ENCODE data around the gene ZNF839. TPM values are rescaled to one million over a fixed set of nuclear protein-coding genes. Genes with fewer than 3 reads are reported as not detected.
"Not testable (repeated sequence)": the region's sequence is repeated elsewhere in the genome, so short reads cannot be mapped to it uniquely, and the experiment has no call there.

ZNF839 gene
- total RNA-seq, 2 donors from 2014 or later, result 7.2 to 11.0 TPM

DNA sequence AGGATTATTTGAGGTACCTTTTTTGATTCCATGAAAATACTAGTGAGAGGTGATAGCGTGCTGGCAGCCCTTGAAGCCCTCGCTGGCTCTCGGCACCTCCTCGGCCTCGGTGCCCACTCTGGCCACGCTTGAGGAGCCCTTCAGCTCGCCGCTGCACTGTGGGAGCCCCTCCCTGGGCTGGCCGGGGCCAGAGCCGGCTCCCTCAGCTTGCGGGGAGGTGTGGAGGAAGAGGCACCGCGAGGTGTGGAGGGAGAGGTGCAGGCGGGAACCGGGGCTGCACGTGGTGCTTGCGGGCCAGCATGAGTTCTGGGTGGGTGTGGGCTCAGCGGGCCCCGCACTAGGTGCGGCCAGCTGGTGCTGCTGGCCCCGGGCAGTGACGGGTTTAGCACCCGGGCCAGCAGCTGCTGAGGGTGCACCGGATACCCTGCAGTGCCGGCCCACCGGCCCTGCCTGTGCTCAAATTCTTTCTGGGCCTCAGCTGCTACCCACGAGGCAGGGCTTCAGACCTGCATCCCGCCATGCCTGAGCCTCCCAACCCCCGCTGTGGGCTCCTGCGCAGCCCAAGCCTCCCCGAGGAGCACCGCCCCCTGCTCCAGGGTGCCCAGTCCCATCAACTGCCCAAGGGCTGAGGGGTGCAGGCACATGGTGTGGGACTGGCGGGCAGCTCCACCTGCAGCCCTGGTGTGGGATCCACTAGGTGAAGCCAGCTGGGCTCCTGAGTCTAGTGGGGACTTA, 21.9 kb upstream of the ZNF839 start:
- no peak overlapping the region for H3K4me3 ChIP-seq
- no peaks in the 10 kb centered on the region for H3K4me1 ChIP-seq
- no peak overlapping the region for H3K27ac ChIP-seq
- no peaks in the 10 kb centered on the region for H3K36me3 ChIP-seq
- TF ChIP-seq, protein P1, sequence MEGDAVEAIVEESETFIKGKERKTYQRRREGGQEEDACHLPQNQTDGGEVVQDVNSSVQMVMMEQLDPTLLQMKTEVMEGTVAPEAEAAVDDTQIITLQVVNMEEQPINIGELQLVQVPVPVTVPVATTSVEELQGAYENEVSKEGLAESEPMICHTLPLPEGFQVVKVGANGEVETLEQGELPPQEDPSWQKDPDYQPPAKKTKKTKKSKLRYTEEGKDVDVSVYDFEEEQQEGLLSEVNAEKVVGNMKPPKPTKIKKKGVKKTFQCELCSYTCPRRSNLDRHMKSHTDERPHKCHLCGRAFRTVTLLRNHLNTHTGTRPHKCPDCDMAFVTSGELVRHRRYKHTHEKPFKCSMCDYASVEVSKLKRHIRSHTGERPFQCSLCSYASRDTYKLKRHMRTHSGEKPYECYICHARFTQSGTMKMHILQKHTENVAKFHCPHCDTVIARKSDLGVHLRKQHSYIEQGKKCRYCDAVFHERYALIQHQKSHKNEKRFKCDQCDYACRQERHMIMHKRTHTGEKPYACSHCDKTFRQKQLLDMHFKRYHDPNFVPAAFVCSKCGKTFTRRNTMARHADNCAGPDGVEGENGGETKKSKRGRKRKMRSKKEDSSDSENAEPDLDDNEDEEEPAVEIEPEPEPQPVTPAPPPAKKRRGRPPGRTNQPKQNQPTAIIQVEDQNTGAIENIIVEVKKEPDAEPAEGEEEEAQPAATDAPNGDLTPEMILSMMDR (IDR thresholded peaks at IDR 0.05), result no peak
- DNase-seq, result no peak
- no peaks in the 10 kb centered on the region for H3K9me3 ChIP-seq
- intact Hi-C loops (cut with DNase I), result no loop called here
- no peaks in the 10 kb centered on the region for H3K27me3 ChIP-seq
- no peak overlapping the region for H3K9ac ChIP-seq (ENCODE audit: low read depth in 2 of 2, low read length in 2 of 2)

DNA sequence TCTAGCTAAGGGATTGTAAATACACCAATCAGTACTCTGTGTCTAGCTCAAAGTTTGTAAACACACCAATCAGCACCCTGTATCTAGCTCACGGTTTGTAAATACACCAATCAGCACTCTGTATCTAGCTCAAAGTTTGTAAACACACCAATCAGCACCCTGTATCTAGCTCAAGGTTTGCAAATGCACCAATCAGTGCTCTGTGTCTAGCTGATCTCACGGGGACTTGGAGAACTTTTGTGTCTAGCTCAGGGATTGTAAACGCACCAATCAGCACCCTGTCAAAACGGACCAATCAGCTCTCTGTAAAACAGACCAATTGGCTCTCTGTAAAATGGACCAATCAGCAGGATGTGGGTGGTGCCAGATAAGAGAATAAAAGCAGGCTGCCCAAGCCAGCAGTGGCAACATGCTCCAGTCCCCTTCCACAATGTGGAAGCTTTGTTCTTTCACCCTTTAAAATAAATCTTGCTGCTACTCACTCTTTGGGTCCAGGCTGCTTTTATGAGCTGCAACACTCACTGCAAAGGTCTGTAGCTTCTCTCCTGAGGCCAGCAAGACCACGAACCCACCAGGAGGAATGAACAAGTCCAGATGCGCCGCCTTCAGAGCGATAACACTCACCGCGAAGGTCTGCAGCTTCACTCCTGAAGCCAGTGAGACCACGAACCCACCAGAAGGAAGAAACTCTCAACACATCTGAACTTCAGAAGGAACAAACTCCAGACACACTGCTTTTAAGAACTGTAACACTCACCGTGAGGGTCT, 21.1 kb upstream of the ZNF839 start:
- H3K9me3 ChIP-seq; H3K4me1 ChIP-seq; H3K27ac ChIP-seq; intact Hi-C loops (cut with DNase I); H3K36me3 ChIP-seq; H3K4me3 ChIP-seq; H3K9ac ChIP-seq (ENCODE audit: low read depth in 2 of 2, low read length in 2 of 2); DNase-seq; H3K27me3 ChIP-seq: not testable (repeated sequence)

DNA sequence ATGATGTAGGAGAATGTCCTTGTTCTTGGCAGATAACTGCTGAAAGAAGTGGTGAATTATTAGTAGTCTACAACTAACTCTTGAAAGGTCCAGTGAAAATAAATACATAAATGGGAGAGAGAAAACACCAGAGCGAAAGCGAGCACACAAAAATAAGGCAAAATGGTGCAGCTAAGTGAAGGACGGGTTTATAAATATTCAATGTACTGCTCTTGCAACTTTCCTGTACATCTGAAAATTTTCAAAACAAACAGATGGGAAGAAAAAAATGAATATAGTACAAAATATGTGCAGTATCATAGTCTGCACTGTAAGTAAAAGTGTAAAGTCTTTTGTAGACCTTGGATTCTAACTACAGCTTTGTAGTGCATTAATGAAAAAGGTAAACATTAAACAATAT, 15.9 kb upstream of the ZNF839 start:
- no peak overlapping the region for H3K9ac ChIP-seq (ENCODE audit: low read depth in 2 of 2, low read length in 2 of 2)
- no peaks in the 10 kb centered on the region for H3K9me3 ChIP-seq
- no peaks in the 10 kb centered on the region for H3K27me3 ChIP-seq
- TF ChIP-seq, protein P1 (IDR thresholded peaks at IDR 0.05), result no peak
- intact Hi-C loops (cut with DNase I), result loop anchor here (10.0 kb wide), 1 partner anchor 139 kb away; no protein-coding TSS in a partner anchor
- no peaks in the 10 kb centered on the region for H3K36me3 ChIP-seq
- no peak for DNase-seq
- H3K4me3 ChIP-seq, result no peak overlapping the region
- no peaks in the 10 kb centered on the region for H3K4me1 ChIP-seq
- H3K27ac ChIP-seq, result no peak overlapping the region

DNA sequence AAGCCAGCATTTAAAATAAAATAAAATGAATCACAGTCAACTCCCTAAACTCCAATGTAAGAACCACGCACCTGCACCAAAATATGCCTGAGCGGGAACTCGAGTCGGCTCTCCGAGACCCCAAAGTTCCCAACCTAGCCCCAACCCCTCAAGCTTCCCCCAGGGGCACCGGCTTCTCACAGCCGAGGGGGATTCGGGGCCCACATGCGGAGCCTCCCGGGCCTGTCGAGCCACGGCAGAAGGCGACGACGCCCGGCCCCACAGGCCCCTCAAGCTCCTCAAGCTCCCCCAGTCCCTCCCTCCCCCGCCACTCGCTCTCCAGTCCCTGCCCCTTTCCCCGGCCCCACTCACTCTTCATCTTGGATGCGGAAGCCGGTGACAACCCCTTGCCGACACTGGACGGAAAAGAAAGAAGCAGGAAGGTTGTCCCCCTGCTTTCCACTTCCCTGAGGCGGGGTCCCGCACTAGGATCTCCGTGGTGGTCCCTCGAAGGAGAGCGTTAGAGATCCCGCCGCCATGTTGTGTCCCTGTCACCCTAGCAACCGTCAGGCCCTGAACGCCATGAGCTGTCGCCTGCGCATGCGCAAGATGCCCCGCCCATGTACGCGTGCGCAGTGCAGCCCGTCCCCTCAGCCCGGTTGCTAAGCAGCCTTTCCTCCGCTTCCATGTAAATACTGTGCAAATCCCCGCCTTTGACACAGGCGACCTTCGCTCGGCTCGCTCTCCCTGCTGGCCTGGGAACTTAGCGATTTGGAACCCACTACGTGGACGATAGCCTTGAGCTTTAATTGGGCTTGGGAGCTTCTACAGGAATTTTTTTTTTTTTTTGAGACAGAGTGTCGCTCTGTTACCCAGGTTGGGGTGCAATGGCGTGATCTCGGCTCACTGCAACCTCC, 14.7 kb upstream of the ZNF839 start, which contains the start of gene MOK:
Gene MOK, minus strand, starts transcription at position 554 of the 896 bp plus-strand sequence. Its CDS starts 196 bp downstream, at position 358.
- Histone ChIP-seq H3K36me3 (no peaks in the 10 kb centered on the region), H3K27ac (peak within 1 kb of the TSS; percentile 32), H3K27me3 (no peaks in the 10 kb centered on the region), H3K9me3 (no peaks in the 10 kb centered on the region), H3K9ac (ENCODE audit: low read depth in 2 of 2, low read length in 2 of 2) (peak within 1 kb of the TSS; percentile 52 to 68), H3K4me1 (no peaks in the 10 kb centered on the region), H3K4me3 (peak within 1 kb of the TSS; percentile 82)
- intact Hi-C loops (cut with DNase I), result loop anchor here (10.0 kb wide), 1 partner anchor 140 kb away; no protein-coding TSS in a partner anchor
- peak; percentile 98 for DNase-seq
- TF ChIP-seq, protein P1 (IDR thresholded peaks at IDR 0.05), result no peak

DNA sequence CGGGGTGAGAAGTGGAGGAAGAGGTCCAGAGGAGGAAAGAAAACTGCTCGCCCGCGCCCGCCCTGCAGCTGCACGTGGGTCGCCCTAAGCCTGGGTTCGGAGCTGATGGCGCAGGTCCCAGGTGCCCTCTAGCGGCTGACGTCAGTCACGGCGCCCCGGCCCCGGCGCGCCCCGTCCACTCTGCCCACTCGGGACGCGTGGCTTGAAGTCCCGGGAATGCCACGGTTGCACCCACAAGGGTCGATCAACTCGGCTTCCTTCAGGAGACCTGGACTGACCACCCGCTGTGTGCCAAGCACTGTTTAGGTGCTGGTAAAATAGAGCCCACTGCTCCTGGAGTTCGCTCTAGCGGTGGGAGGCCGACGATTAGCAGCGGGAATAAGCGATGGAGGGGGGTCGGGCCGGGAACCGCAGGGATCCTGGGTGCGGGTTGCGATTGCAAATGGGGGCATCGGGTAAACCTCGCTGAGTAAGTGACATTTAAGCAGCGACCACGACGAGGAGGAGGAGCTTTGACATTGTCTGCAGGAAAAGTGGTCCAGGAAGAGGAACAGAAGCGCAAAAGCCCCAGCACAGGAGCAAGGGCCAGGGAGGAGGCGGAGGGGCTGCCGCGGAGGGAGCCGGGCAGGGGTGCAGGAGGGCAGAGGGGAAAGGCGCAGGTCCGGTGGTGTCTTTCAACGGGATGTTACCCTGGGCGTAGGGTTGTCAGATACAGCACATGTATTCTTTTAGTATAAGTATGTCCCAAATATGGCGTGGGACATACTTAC, 5.1 kb upstream of the ZNF839 start:
- TF ChIP-seq, protein P1 (IDR thresholded peaks at IDR 0.05), result peak; percentile 98
- Histone ChIP-seq H3K36me3 (no peaks in the 10 kb centered on the region), H3K4me3 (peak overlapping the region; percentile 49), H3K9me3 (no peaks in the 10 kb centered on the region), H3K27me3 (no peaks in the 10 kb centered on the region), H3K27ac (no peak overlapping the region), H3K9ac (ENCODE audit: low read depth in 2 of 2, low read length in 2 of 2) (peak overlapping the region; percentile 16 to 68), H3K4me1 (peaks cover 3% of the 10 kb centered on the region)
- peak; percentile 88 for DNase-seq
- intact Hi-C loops (cut with DNase I), result loop anchor here (2.0 to 10.0 kb wide), 2 partner anchors 80 to 350 kb away; partner anchors contain the start of gene DYNC1H1

Measured in colonic mucosa (tissue), 4 donors.